SU-DHL-6 (cell line): ENCODE measurements around the gene RELN.

ENCODE experiments used
- EZH2phosphoT487 ChIP-seq: fragments of 200-600 bp; sonication (generic), shearing (Covaris generic); conservative IDR thresholded peaks from 2 replicates; pipeline ENCODE4 v1.6.1; 2018; ENCODE audit warnings: mild to moderate bottlenecking, antibody characterized with exemption, low read length, moderate library complexity, mixed read lengths
- TF ChIP-seq, protein P1 (sequence below): fragments of 200-600 bp; sonication (generic); IDR thresholded peaks from one replicate; pipeline ENCODE4 v1.5.1; 2017; ENCODE audit warnings: antibody characterized with exemption, mild to moderate bottlenecking, low read length, moderate library complexity; ENCODE audit not compliant: insufficient read depth, poor library complexity, severe bottlenecking

GRCh38 chr7:103704701-103705100, 284.8 kb downstream of the RELN start:
- TF ChIP-seq, protein P1, sequence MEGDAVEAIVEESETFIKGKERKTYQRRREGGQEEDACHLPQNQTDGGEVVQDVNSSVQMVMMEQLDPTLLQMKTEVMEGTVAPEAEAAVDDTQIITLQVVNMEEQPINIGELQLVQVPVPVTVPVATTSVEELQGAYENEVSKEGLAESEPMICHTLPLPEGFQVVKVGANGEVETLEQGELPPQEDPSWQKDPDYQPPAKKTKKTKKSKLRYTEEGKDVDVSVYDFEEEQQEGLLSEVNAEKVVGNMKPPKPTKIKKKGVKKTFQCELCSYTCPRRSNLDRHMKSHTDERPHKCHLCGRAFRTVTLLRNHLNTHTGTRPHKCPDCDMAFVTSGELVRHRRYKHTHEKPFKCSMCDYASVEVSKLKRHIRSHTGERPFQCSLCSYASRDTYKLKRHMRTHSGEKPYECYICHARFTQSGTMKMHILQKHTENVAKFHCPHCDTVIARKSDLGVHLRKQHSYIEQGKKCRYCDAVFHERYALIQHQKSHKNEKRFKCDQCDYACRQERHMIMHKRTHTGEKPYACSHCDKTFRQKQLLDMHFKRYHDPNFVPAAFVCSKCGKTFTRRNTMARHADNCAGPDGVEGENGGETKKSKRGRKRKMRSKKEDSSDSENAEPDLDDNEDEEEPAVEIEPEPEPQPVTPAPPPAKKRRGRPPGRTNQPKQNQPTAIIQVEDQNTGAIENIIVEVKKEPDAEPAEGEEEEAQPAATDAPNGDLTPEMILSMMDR = no peak
- TF ChIP-seq EZH2phosphoT487 = no peak
